HG02938 (cell line): ENCODE measurements around the gene DENND2D.
A peak's percentile ranks its signal among the peaks of the same experiment; 100 is the strongest.

ENCODE experiments used
- ATAC-seq: cut with Tn5 transposase; IDR thresholded peaks from one replicate; pipeline ENCODE4 v1.9.1; 2021; ENCODE audit warnings: mild to moderate bottlenecking, moderate library complexity; ENCODE audit not compliant: unreplicated experiment

Gene DENND2D

GRCh38 chr1:111179968-111180533 is 20.4 kb downstream of the DENND2D start:
- ATAC-seq: no peak

GRCh38 chr1:111176678-111177077 is 23.8 kb downstream of the DENND2D start:
- peak; percentile 73 for ATAC-seq

GRCh38 chr1:111175349-111175748 is 25.1 kb downstream of the DENND2D start:
- ATAC-seq: no peak

GRCh38 chr1:111174070-111174469 is 26.4 kb downstream of the DENND2D start:
- no peak for ATAC-seq

GRCh38 chr1:111172463-111172862 is 28.0 kb downstream of the DENND2D start:
- ATAC-seq: no peak

- no peak for ATAC-seq
Observed at GRCh38 chr1:111164151-111164550, 36.3 kb downstream of the DENND2D start.

GRCh38 chr1:111163363-111163762 is 37.1 kb downstream of the DENND2D start:
- ATAC-seq: no peak

- ATAC-seq: no peak
Observed at GRCh38 chr1:111162488-111162880, 38.0 kb downstream of the DENND2D start.

GRCh38 chr1:111161843-111162487 is 38.5 kb downstream of the DENND2D start:
- ATAC-seq: no peak

GRCh38 chr1:111157431-111157830 is 43.0 kb downstream of the DENND2D start:
- ATAC-seq: no peak

GRCh38 chr1:111154021-111154999 is 46.1 kb downstream of the DENND2D start:
- ATAC-seq: no peak

- ATAC-seq: no peak
Observed at GRCh38 chr1:111151838-111152237, 48.6 kb downstream of the DENND2D start.

- ATAC-seq: no peak
Observed at GRCh38 chr1:111148376-111148881, 52.0 kb downstream of the DENND2D start.

- no peak for ATAC-seq
Observed at GRCh38 chr1:111147948-111148347, 52.5 kb downstream of the DENND2D start.

GRCh38 chr1:111145963-111146768 is 54.3 kb downstream of the DENND2D start:
- ATAC-seq: no peak

- no peak for ATAC-seq
Observed at GRCh38 chr1:111145542-111145941, 54.9 kb downstream of the DENND2D start.

GRCh38 chr1:111142356-111142975 is 58.0 kb downstream of the DENND2D start:
- ATAC-seq: no peak

- no peak for ATAC-seq
Observed at GRCh38 chr1:111141245-111142220, 58.9 kb downstream of the DENND2D start.

GRCh38 chr1:111140680-111140967 is 59.8 kb downstream of the DENND2D start:
- ATAC-seq: no peak
